GM21786 (cell line): ENCODE data around the gene ST7.
"Not testable (repeated sequence)": the region's sequence is repeated elsewhere in the genome, so short reads cannot be mapped to it uniquely, and the experiment has no call there.

Experiments used
- ATAC-seq: cut with Tn5 transposase; IDR thresholded peaks from one replicate; pipeline ENCODE4 v1.9.1; 2021; ENCODE audit not compliant: unreplicated experiment

Gene ST7

GRCh38 chr7:116953372-116953905 is at the start of gene ST7:
TSS of gene ST7 (plus strand) at chr7:116953501. CDS start at chr7:116953541, 40 bp downstream.
- no peak for ATAC-seq

- no peak for ATAC-seq
Measured at GRCh38 chr7:116906391-116906790, 46.9 kb upstream of the ST7 start.

- no peak for ATAC-seq
Measured at GRCh38 chr7:116910383-116910782, 42.9 kb upstream of the ST7 start.

GRCh38 chr7:116911801-116912200 is 41.5 kb upstream of the ST7 start:
- ATAC-seq = no peak

GRCh38 chr7:116912269-116912909 is 40.9 kb upstream of the ST7 start:
- ATAC-seq = no peak

- no peak for ATAC-seq
Measured at GRCh38 chr7:116918704-116919103, 34.6 kb upstream of the ST7 start.

- no peak for ATAC-seq
Measured at GRCh38 chr7:116920359-116920758, 32.9 kb upstream of the ST7 start.

GRCh38 chr7:116922545-116922944 is 30.8 kb upstream of the ST7 start:
- no peak for ATAC-seq

GRCh38 chr7:116924741-116925140 is 28.6 kb upstream of the ST7 start:
- ATAC-seq = no peak

- ATAC-seq = no peak
Measured at GRCh38 chr7:116929021-116929420, 24.3 kb upstream of the ST7 start.

- ATAC-seq = peak; percentile 87
Measured at GRCh38 chr7:116929914-116930913, 23.1 kb upstream of the ST7 start.

GRCh38 chr7:116932566-116932965 is 20.7 kb upstream of the ST7 start:
- ATAC-seq = no peak

- ATAC-seq = no peak
Measured at GRCh38 chr7:116933465-116933864, 19.8 kb upstream of the ST7 start.

GRCh38 chr7:116934580-116934979 is 18.7 kb upstream of the ST7 start:
- ATAC-seq = no peak

GRCh38 chr7:116936844-116937243 is 16.5 kb upstream of the ST7 start:
- ATAC-seq = not testable (repeated sequence)

- ATAC-seq = no peak
Measured at GRCh38 chr7:116938678-116939077, 14.6 kb upstream of the ST7 start.

GRCh38 chr7:116940689-116941370 is 12.5 kb upstream of the ST7 start:
- no peak for ATAC-seq

GRCh38 chr7:116942504-116942903 is 10.8 kb upstream of the ST7 start:
- ATAC-seq = no peak

- no peak for ATAC-seq
Measured at GRCh38 chr7:116948934-116949333, 4.4 kb upstream of the ST7 start.

GRCh38 chr7:116949941-116950801 is 3.1 kb upstream of the ST7 start:
- no peak for ATAC-seq
